HepG2 (cell line): ENCODE results near the gene PRSS33. TPM values are rescaled to one million over a fixed set of nuclear protein-coding genes. Genes with fewer than 3 reads are reported as not detected.

Experiments
- ARNTL ChIP-seq: sonication (generic); formaldehyde crosslinking; IDR thresholded peaks from 2 replicates; pipeline ENCODE4 v1.4.0; 2020; ENCODE audit warnings: mild to moderate bottlenecking, missing genetic modification reagents
- ATRX ChIP-seq: sonication (generic); formaldehyde crosslinking; IDR thresholded peaks from 2 replicates; pipeline ENCODE4 v1.4.0; 2020; ENCODE audit warnings: missing genetic modification reagents, borderline replicate concordance
- BCL3 ChIP-seq: sonication (generic); formaldehyde crosslinking; IDR thresholded peaks from 2 replicates; pipeline ENCODE4 v1.5.1; 2020; ENCODE audit warnings: mild to moderate bottlenecking, missing genetic modification reagents, moderate library complexity
- CBX2 ChIP-seq, 2 experiments: fragments of 200-600 bp in 1 of 2; sonication (generic); formaldehyde crosslinking in 1 of 2; IDR thresholded peaks; 2 replicates each; pipeline versions ENCODE4 v1.7.0 to v1.8.1; 2018 to 2022; ENCODE audit warnings: low read depth in 2 of 2, low read length in 1 of 2, mild to moderate bottlenecking in 1 of 2, missing genetic modification reagents in 1 of 2
- EHMT2 ChIP-seq: fragments of 200-600 bp; sonication (generic); IDR thresholded peaks from 2 replicates; pipeline ENCODE4 v1.7.0; 2017; ENCODE audit warnings: antibody characterized with exemption, low read depth, low read length, borderline replicate concordance
- HMGXB4 ChIP-seq, 2 experiments: sonication (generic) in 1 of 2; formaldehyde crosslinking in 1 of 2; IDR thresholded peaks; 2 replicates each; pipeline versions ENCODE4 v1.4.0 to v1.6.1; 2018 to 2020; ENCODE audit warnings: missing genetic modification reagents in 2 of 2, borderline replicate concordance in 1 of 2, low read depth in 1 of 2, mild to moderate bottlenecking in 1 of 2, missing biosample characterization in 1 of 2
- IKZF4 ChIP-seq: sonication (generic); formaldehyde crosslinking; IDR thresholded peaks from 2 replicates; pipeline ENCODE4 v1.5.1; 2020; ENCODE audit warnings: borderline replicate concordance, mild to moderate bottlenecking, low read depth, missing genetic modification reagents; ENCODE audit errors: not compliant biosample characterization
- KMT2A ChIP-seq: sonication (generic); formaldehyde crosslinking; IDR thresholded peaks from 2 replicates; pipeline ENCODE4 v1.4.0; 2020; ENCODE audit warnings: missing genetic modification reagents
- PBX2 ChIP-seq: IDR thresholded peaks from 2 replicates; pipeline ENCODE4 v1.6.1; 2016; ENCODE audit warnings: control low read depth
- SYNCRIP ChIP-seq: fragments of 200-400 bp; formaldehyde crosslinking; IDR thresholded peaks from 2 replicates; pipeline ENCODE4 v1.6.1; 2018; ENCODE audit warnings: mild to moderate bottlenecking, low read depth, low read length; ENCODE audit not compliant: insufficient read depth
- ZFYVE20 ChIP-seq: sonication (generic); formaldehyde crosslinking; IDR thresholded peaks from 2 replicates; pipeline ENCODE4 v1.8.0; 2023; ENCODE audit warnings: low read depth, mild to moderate bottlenecking, moderate library complexity, missing genetic modification reagents, borderline replicate concordance
- ZNF10 ChIP-seq: sonication (generic); formaldehyde crosslinking; IDR thresholded peaks from 2 replicates; pipeline ENCODE4 v1.4.0; 2020; ENCODE audit warnings: mild to moderate bottlenecking, low read depth, missing genetic modification reagents, borderline replicate concordance
- ZNF317 ChIP-seq: sonication (generic); formaldehyde crosslinking; IDR thresholded peaks from 2 replicates; pipeline ENCODE4 v1.5.0; 2020; ENCODE audit warnings: mild to moderate bottlenecking, missing genetic modification reagents
- ZZZ3 ChIP-seq: sonication (generic); formaldehyde crosslinking; IDR thresholded peaks from 2 replicates; pipeline ENCODE4 v1.4.0; 2020; ENCODE audit warnings: missing genetic modification reagents, mild to moderate bottlenecking, borderline replicate concordance
- polyA plus RNA-seq, 8 experiments: library from polyadenylated mRNA; depleted of rRNA in 3 of 8; stranded (reverse) in 7 of 8; unstranded in 1 of 8; fragments of >200 nt; fragmentation: Illumina TruSeq in 4 of 8; extraction: Trizol in 4 of 8; gene quantifications; 2 replicates each; pipeline versions ENCODE4 v1.2.1 to v1.2.3, GENCODE V29; 2011 to 2016; ENCODE audit warnings: low read depth in 4 of 8, missing spikeins in 1 of 8, mixed read lengths in 1 of 8; ENCODE audit not compliant: insufficient read depth in 1 of 8
- total RNA-seq, 5 experiments: library from RNA; depleted of rRNA; stranded (reverse); fragments of >200 nt; fragmentation: Illumina TruSeq; extraction: Trizol; gene quantifications; 2 replicates each; pipeline ENCODE4 v1.2.3, GENCODE V29; 2016; ENCODE audit warnings: low read depth in 1 of 5
- TF ChIP-seq, protein P1 (sequence below): sonication (generic); formaldehyde crosslinking; IDR thresholded peaks from 2 replicates; pipeline ENCODE4 v1.5.0; 2020; ENCODE audit warnings: mild to moderate bottlenecking, missing genetic modification reagents
- TF ChIP-seq, protein P2 (sequence below): sonication (generic); formaldehyde crosslinking; IDR thresholded peaks from 2 replicates; pipeline ENCODE4 v1.9.0; 2021; ENCODE audit warnings: missing genetic modification reagents, borderline replicate concordance

PRSS33 gene
- total and polyA plus RNA-seq, 2 of the 13 experiments (the other 11 are each of a cell fraction or from before 2014, with no cell fraction given) = not detected

DNA sequence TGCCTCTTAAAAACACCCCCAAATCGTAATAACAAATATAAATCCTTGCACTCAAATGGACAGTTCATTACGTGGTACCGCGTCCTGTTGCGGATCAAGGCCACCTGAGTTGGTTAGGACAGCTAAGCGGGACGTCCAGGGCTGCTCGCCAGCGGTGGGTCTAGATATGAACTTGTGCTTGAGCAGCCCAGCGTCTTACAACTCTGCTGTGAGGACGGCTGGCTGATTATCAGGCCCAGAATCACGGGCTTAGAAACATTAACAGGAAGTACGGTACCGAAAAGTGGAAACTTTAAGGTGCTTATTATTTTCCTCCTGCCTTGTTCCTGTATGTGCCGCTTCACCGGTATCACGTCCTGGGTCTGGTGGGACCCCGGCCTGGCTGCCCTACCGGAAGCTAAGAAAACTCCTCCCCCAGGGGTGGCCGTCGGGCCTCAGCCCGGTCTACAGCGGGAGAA is 35.8 kb downstream of the PRSS33 start (continued):
- no peak for TF ChIP-seq BCL3 (CRISPR knock-in tag)
- TF ChIP-seq, protein P1, sequence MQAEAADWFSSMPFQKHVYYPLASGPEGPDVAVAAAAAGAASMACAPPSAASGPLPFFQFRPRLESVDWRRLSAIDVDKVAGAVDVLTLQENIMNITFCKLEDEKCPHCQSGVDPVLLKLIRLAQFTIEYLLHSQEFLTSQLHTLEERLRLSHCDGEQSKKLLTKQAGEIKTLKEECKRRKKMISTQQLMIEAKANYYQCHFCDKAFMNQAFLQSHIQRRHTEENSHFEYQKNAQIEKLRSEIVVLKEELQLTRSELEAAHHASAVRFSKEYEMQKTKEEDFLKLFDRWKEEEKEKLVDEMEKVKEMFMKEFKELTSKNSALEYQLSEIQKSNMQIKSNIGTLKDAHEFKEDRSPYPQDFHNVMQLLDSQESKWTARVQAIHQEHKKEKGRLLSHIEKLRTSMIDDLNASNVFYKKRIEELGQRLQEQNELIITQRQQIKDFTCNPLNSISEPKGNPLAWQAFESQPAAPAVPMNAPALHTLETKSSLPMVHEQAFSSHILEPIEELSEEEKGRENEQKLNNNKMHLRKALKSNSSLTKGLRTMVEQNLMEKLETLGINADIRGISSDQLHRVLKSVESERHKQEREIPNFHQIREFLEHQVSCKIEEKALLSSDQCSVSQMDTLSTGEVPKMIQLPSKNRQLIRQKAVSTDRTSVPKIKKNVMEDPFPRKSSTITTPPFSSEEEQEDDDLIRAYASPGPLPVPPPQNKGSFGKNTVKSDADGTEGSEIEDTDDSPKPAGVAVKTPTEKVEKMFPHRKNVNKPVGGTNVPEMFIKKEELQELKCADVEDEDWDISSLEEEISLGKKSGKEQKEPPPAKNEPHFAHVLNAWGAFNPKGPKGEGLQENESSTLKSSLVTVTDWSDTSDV = no peak
- TF ChIP-seq HMGXB4 (CRISPR knock-in tag; IDR thresholded peaks at IDR 0.05; ENCODE audit: borderline replicate concordance in 1 of 2, low read depth in 1 of 2) = no peak
- TF ChIP-seq IKZF4 (CRISPR knock-in tag) = no peak
- TF ChIP-seq, protein P2, sequence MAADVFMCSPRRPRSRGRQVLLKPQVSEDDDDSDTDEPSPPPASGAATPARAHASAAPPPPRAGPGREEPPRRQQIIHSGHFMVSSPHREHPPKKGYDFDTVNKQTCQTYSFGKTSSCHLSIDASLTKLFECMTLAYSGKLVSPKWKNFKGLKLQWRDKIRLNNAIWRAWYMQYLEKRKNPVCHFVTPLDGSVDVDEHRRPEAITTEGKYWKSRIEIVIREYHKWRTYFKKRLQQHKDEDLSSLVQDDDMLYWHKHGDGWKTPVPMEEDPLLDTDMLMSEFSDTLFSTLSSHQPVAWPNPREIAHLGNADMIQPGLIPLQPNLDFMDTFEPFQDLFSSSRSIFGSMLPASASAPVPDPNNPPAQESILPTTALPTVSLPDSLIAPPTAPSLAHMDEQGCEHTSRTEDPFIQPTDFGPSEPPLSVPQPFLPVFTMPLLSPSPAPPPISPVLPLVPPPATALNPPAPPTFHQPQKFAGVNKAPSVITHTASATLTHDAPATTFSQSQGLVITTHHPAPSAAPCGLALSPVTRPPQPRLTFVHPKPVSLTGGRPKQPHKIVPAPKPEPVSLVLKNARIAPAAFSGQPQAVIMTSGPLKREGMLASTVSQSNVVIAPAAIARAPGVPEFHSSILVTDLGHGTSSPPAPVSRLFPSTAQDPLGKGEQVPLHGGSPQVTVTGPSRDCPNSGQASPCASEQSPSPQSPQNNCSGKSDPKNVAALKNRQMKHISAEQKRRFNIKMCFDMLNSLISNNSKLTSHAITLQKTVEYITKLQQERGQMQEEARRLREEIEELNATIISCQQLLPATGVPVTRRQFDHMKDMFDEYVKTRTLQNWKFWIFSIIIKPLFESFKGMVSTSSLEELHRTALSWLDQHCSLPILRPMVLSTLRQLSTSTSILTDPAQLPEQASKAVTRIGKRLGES = no peak
- no peak for TF ChIP-seq ZFYVE20 (CRISPR knock-in tag)
- no peak for TF ChIP-seq SYNCRIP
- no peak for TF ChIP-seq EHMT2
- TF ChIP-seq ARNTL (CRISPR knock-in tag) = no peak
- no peak for TF ChIP-seq ZZZ3 (CRISPR knock-in tag)
- TF ChIP-seq ZNF10 = no peak
- TF ChIP-seq CBX2 (IDR thresholded peaks at IDR 0.05; ENCODE audit: low read depth, low read length) = no peak
- no peak for TF ChIP-seq CBX2 (CRISPR knock-in tag; IDR thresholded peaks at IDR 0.05; ENCODE audit: low read depth)
- TF ChIP-seq PBX2 (CRISPR knock-in tag) = no peak
- TF ChIP-seq ZNF317 = no peak
- no peak for TF ChIP-seq ATRX
- peak; percentile 29; the same call in 1 of the 2 replicates for TF ChIP-seq KMT2A (CRISPR knock-in tag)
